CD4-positive, alpha-beta T cell treated with Interleukin-12 subunit alpha and Interleukin-12 subunit beta, for 1 hour (primary cell): ENCODE data around the gene RHCE.
"Not testable (repeated sequence)": the region's sequence is repeated elsewhere in the genome, so short reads cannot be mapped to it uniquely, and the experiment has no call there.

Experiments
- DNase-seq: peaks from one replicate; pipeline ENCODE4 v3.0.0-alpha.2; 2020

RHCE gene

DNA sequence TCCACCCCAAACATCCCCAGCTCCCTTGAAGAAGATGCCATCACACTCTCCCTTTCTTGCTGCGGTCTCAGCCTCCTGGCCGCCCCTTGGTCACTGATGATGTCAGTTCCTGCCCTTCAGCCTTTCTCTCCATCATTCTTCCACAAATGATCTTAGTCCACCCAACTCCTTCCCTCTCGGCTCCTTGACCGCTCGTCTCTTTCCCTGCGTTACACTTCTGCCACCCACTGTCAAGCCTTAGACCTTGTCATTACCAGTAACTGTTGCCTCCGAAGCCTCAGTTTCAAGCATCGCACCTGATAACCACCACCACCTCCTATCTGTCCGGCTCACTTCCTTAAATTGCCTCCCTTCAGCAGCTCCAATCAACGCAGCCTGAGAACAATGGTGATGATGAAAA lies 23.1 kb downstream of the RHCE start:
- not testable (repeated sequence) for DNase-seq

DNA sequence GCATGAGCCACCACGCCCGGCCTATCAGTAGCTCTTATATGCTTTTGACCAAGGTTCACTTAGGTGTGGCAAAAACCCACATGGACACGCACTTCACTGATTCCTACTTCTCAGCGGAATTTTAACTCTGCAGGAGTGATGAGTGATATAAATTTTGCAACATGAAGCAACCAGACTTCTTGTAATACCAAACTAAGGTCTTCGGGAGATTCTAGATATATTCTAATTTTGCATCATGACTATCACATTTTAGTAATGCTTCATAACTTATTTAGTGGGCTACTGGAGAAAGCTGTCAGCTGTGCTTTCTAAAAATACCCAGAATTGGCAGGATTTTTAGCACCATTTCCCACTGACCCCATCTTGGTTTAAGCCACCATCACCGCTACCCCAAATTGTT lies 27.8 kb downstream of the RHCE start:
- no peak for DNase-seq

DNA sequence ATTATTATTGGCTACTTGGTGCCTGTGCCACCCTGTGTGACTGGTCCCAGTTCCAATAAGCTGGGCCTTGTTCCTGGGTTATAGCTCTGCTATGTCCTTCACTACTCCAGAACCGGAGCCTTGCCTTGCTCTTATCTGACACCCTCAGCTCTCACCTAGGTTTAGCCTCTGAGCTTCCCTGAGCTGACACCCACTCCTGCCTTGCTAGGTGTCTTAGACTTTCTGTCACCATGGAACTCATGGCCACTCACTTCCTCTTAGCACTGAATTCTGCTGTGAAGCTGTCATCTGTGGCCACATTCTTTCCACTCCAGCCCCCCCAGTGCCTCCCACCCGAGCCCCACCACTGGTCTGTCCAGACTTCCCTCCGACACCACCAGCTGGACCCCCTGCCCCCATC lies 30.9 kb downstream of the RHCE start:
- not testable (repeated sequence) for DNase-seq

DNA sequence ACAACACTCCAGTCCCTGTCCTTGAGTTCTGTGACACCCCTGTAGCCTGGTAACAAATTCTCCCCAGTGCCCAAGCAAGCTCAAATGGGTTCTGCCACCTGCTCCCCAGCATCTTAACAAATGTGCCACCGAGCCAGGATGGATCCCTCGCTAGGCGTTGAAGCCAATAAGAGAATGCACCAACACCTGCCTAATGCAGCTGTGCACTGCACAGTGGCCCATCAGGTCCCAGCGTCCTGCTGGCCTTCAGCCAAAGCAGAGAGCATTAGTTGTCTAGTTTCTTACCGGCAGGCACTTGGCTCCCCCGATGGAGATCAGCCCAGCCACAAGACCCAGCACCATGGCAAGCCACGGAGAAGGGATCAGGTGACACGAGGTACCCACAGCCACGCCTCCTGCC lies 31.9 kb downstream of the RHCE start:
- not testable (repeated sequence) for DNase-seq

DNA sequence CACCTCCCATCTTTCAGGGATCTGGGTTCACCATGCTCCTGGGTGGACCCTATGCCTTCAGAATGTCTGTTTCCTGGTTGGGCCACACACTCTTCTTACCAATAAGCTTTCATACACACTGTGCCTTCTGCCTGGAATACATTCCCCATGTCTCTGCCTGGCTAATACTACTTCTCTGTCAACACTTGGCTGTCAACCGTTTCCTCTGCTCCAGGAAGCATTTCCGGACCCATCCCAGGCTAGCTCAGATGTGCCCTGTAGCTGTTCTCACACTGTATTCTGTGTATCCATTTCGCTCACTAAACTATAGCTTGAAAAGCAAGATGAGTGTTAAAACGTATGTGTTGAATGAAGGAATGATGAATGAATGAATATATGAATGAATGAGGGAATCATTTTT lies 33.5 kb downstream of the RHCE start:
- not testable (repeated sequence) for DNase-seq

DNA sequence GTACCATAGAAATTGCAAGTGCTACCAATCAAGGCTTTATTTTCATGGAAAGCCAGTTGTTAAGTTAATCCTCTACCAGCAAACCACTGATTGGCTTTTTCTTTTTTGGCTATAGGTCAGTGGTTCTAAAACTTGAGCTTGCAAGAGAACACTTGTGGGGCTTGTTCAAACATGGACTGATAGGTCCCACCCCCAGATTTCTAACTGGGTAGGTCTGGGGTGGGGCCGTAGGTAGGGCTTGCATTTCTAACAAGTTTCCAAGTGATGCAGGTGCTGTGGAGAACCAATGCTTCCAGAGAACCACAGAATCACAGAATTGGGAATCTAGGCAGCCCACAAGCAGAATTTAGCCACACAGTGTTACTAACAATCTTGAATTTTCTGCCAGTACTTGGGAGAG lies 36.8 kb downstream of the RHCE start:
- DNase-seq: not testable (repeated sequence)

DNA sequence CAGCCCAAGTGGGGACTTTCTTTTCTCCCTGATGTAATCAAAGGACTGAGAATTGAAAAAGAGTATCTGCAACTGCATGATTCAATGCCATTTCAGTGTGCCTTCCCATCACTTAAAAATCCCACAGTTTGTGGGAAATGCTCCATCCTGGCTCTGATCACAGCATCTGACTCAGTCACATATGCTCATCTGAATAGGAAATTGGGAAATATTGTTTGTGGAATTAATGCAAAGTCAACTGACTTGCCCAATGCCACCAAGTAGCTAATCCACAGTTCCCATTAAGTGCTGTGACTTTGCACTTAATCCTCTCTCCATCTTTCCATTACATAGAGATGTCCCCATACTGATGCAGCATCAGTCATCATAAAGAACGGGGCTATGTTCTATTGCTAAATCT lies 37.5 kb downstream of the RHCE start:
- not testable (repeated sequence) for DNase-seq

DNA sequence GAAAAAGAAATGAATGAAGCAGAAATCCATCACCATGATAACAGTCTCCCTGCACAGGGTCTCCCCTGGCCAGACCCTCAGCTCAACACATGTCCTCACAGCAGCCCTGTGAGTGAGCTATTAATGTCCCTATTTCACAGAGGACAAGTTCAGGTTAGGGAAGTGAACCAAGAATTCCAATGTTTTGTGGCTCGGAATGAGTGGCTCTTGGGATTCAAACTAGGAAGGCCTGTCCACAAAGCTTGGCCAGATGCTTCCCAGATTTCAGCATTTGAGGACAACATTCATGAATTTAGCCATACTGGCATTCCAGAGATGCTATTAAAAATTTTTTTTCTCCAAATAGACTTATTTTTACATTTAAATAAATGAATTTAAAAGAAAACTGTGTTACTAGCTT lies 38.1 kb downstream of the RHCE start:
- not testable (repeated sequence) for DNase-seq

DNA sequence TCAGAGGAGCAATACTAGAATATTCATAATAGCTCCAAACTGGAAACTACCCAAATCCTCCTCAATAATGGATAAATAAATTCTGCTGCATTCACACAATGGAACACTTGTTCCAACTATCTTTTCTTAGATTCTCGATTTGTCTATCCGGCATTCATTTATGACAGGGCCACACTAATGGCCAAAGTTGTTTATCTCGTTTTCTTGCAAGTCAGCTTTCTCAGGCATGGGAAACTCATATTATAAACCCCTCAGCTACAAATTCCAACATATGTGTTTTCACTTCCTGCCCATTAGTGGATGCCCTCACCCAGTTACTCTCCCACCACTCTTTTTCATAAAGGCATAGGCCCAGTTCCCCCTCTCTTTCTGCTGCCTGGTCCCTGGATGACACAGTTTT lies 42.3 kb downstream of the RHCE start:
- DNase-seq: not testable (repeated sequence)

DNA sequence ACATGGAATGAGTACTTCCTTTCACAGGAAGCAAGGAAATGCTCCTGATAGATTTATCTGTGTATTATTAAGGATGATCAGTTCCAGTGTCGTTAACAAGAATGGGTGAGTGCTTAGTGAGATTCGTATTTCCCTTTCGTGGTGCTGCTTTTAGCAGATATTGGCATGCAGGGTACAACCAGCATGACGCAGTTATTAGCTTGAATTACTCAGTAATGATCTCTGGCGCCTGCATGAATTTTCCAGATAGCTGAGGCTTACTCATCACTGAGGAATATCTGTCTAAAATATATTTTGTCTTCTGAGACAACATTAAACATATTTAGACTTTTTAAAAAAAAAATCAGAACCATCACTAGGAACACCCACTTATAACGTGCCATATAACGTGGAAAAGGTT lies 48.9 kb downstream of the RHCE start:
- DNase-seq: not testable (repeated sequence)

DNA sequence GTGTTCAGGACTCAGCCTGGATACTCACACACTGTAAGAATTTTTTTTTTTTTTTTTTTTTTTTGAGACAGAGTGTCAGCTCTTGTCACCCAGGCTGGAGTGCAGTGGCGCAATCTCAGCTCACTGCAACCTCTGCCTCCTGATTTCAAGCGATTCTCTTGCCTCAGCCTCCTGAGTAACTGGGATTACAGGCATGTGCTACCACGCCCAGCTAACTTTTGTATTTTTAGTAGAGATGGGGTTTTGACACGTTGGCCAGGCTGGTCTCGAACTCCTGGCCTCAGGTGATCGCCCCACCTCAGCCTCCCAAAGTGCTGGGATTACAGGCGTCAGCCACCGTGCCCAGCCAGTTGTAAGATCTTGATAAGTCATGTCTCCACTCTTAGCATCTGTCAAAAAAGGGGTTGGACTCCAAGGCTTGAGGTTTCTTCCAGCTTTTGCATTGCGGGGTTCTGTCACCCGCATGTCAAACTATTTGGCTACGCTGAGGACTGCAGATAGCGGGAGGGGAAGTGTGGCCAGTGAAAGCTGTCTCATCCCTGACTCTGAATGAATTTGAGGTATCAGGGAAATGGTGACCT lies 50.8 kb downstream of the RHCE start:
- DNase-seq: not testable (repeated sequence)

DNA sequence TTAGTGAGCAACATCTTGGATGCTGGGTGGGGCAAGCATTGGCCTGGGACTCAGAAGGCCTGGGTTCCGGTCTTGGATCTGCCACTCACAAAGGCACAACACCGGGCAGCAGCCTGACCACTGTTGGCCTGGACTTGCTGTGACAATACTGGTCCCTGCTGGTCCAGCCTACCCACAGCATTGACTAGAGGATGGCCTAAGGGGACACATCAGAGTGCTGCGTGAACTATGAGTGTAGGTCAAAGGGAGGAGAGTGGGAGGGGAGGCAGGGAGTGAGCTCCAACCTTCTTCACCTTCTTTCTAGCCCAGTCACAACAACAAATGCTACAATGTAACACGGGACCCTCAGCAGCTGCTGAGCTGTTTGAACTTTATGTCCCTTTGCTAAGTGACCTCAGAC lies 51.4 kb downstream of the RHCE start:
- no peak for DNase-seq

DNA sequence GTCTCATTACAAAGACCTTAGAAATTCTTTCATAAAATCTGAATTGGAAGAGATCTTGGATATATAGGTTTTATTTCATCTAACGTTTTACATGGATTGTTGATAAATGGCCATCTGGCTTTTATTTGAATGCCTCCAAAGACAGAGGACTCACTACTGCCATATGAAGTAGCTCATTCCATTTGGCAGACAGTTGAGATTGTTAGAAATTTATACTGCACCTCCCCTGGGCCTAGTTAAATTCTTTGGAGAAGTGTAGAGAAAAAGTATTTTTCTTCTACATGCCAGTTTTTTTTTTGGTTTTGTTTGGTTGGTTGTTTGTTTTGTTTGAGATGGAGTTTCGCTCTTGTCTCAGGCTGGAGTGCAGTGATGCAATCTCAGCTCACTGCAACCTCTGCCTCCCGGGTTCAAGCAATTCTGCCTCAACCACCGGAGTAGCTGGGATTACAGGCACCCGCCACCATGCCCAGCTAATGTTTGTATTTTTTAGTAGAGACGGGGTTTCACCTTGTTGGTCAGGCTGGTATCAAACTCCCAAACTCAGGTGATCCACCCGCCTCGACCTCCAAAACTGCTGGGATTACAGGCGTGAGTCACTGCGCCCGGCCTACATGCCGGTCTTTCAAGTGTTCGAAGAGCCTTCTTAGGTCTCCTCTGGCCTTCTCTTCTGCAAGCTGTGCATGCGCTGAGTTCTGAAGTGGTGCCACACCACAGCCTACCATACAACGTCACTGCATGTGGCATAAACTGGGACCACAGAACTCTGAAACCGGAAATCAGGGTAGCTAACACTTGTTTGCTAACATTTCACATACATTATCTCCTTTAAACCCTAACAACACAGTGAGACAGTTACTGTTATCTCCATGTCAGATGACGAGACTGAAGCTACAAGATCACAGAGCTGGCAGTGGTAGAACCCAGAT lies 57.7 kb downstream of the RHCE start:
- DNase-seq: not testable (repeated sequence)

DNA sequence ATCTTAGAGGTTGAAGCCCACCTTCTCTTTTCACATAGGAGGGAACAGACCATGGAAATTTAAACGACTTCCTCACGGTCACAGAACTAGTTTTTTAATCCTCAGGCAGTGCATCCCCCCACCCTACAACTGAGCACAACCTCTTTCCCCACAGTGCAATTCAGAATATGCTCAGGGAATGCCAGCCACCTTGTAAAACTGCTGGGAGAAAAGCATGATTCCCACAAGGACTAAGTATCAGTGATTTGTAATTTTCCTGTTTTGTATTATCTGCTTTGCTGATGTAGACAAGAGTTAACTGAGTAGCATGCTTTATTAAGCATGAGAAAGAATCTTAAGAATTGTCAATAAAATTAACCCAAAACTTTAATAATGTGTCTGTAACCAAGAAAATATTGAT lies 58.7 kb downstream of the RHCE start:
- DNase-seq: no peak

DNA sequence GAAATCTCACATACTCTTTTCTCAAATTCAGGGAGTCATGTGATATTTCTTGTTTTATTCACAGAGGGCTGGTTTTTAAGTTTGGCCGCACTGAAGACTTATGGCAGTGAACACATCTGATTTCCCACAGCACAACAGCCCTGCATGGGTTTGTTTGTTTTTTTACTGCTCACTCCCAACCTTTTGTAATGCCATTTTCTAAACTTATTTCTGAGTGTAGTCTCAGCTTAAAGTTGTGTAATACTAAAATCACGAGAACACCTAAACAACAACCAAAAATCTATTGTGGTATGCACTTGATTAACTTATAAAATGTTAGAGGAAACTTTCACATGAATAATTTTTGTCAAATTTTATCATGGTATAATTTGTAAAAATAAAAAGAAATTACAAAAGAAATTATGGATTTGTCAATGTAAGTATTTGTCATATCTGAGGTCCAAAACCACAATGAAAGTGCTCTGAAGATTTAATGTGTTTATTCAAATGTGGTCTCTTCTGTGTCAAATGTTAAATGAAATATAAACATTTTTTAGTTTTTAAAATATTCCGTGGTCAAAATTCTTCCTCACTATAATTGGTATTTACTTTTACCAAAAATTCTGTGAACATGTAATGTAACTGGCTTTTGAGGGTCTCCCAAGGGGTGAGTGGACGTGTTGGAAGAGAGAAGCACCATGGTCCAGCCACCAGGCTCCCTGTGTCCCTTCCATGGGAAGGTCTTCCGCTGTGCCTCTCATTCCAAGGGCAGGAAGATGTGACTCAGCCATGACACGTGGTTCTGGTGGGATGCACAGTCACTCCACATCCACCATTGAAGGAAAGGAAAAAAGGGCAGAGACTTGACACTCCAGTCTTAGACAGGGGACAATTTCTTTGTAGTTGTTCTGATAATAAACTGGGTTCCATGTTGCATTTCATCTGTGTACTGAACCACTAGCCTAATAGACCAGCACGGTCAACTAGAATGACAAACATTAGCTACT lies 59.7 kb downstream of the RHCE start:
- no peak for DNase-seq

DNA sequence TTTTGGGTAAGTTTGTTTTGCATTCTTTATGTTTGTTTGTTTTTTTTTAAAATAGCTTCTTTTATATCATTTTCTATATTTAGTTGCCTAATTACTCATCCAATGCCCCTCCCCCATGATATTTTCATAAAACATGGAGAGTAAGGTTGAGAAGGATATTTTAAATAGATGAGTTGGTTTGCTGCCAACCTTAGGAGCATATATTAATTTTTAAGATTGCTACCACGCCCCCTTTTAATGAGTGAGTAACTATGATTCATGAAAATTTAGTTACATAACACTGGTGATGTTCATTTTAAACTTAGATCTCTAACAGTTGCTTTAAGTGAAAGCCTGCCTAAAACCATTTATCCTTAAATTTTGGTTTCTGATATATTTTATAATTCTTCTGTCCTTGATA lies 63.8 kb downstream of the RHCE start:
- DNase-seq: peak; percentile 6

DNA sequence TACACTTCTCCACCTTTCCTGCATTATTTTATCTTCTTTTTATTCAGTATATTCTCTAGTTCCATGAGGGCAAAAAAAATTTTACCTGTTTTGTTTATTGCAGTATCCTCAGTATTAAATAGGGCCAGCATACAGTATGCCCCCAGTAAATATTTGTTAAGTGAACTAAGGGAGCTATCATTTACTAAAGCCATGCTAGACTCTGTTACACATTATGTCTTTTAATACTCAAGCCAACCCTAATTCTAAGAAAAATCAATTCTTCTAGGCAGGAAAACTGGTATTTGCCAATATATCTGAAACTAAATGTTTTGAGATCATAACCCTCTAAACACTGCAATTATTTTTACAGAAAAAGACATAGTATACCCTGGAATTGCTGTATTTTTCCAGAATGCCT lies 64.2 kb downstream of the RHCE start:
- no peak for DNase-seq

DNA sequence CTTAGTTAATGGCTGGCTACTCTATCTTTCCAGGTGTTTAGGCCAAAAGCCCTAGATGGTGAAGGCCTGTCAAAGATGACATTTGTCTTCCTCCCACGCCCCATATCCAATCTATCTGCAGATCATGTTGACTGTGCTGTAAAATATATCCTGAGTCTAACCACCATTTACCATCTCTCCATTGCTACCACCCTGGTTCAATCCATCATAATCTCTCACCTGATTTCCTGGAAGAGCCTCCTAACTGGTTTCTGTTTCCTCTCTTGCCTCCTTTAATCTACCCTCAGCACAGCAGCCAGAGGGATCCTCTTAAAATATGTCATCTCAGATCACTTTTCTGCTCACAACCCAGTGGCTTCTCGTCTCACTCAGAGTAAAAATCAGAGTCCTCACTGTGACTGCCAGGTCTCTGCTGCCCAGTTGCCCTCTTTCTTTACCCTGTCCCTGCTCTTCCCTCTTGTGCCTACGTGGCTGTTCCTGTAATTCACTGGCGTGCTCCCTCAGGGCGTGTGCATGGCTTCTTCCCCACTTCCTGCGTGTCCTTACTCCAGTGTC lies 64.7 kb downstream of the RHCE start:
- DNase-seq: no peak

DNA sequence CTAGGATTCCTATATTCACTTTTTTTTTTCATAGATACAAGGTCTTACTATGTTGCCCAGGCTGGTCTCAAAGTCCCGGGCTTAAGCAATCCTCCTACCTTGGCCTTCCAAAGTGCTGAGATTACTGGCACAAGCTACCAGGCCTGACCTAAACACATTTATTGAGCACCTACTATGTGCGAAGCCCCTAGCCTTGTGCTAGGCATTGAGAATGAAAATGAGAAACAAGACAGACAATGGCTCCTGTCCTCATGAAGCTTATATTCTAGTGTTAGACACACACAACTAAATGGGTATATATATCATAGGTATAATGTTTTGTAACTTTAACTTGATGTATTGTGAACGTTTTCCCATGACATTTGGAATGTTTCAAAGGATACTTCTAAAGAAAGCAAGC lies 71.0 kb downstream of the RHCE start:
- DNase-seq: no peak

DNA sequence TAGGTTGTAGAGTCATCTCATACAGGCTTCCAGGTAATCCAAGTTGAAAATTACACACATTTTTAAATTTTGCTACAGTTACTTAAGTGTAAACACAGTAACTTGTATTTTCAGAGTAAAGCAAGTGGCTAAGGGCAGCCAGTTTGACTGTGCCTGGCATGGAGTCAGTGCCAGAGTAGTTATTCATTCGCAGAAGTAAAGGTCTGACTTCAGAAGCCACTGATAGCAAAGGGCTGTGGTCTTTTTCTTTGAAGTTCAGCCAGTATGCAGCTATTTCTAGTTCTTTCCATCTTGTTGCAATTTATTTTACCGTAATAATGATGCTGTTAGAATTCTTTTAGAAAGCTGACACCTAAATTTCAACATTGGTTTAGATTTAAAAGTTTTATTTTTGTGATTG lies 73.1 kb downstream of the RHCE start:
- no peak for DNase-seq

DNA sequence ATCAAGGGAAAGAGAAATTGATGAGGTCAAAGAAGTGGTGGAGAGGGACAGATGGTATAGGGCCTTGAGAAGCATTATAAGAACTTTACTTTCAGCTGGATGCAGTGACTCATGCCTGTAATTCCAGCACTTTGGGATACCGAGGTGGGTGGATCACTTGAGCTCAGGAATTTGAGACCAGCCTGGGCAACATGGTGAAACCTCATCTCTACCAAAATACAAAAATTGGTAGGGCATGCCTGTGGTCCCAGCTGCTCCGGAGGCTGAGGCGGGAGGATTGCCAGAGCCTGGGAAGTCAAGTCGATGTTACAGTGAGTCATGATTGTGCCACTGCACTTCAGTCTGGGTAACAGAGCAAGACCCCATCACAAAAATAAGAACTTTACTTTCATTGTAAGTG lies 76.8 kb downstream of the RHCE start:
- no peak for DNase-seq

DNA sequence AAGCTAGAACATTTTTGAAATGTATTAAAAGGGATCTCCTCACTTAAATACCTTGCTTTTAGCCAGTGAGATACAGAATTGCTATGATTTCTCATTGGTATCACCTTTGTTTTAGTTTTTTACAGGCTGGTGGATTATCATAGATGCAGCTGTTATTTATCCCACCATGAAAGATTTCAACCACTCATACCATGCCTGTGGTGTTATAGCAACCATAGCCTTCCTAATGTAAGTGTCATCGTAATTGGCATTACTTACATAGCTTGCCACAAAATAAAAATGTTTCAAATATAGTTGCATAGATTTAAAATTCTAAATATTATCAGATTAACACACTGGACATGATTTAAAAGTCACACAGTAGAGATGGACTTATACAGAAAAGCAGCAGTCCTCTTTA lies 77.8 kb downstream of the RHCE start:
- DNase-seq: no peak

DNA sequence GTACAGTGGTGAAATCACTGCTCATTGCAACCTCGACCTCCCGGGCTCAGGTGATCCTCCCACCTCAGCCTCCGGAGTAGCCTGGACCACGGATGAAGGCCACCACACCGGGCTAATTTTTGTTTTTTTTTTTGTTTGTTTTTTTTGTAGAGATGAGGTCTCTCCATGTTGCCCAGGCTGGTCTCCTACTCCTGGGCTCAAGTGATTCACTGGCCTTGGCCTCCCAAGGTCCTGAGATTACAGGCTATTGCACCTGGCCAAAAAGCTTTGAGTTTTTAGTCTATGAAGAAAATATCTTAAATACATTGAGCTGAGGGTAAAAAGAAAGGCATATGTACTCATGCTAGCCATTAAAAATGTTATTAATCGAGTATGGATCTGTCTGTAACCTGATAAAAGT lies 78.9 kb downstream of the RHCE start:
- DNase-seq: no peak
